T-cell (primary cell): ENCODE results near the gene PTPRM. TPM values are rescaled to one million over a fixed set of nuclear protein-coding genes. Genes with fewer than 3 reads are reported as not detected.

Experiments used
- ATAC-seq, 4 experiments: fragments of 200-7000 bp in 3 of 4; fragments of 150-1000 bp in 1 of 4; cut with Tn5 transposase; replicated peaks in 1 of 4; 1 replicate in 3 of 4; 2 replicates in 1 of 4; pipeline ENCODE4 v1.10.0; 2021; ENCODE audit warnings: moderate library complexity in 3 of 4, mild to moderate bottlenecking in 2 of 4, moderate number of reproducible peaks in 1 of 4
- CTCF ChIA-PET, 2 donors: fragments of 300-600 bp; sonication (Branson Sonifier 250); formaldehyde crosslinking; loops; one replicate each; lab custom pipeline; 2022; ENCODE audit warnings: antibody characterized with exemption in 2 of 2; lab: Charles Lee
- POLR2A ChIA-PET, 2 donors: fragments of 300-600 bp; sonication (Branson Sonifier 250); formaldehyde crosslinking; loops; one replicate each; lab custom pipeline; 2022; ENCODE audit warnings: antibody characterized with exemption in 2 of 2; lab: Charles Lee
- DNase-seq, 35 experiments: peaks; one replicate each; pipeline versions ENCODE4 v3.0.0 to v3.0.0-alpha.2; 2013 to 2023
- H3K27ac ChIP-seq: one replicate; pipeline ENCODE4 v1.5.1; 2013; ENCODE audit warnings: low read length
- H3K27me3 ChIP-seq, 2 experiments: replicated peaks in 1 of 2; 1 replicate in 1 of 2; 2 replicates in 1 of 2; pipeline versions ENCODE4 v1.6.1 to v1.7.0; 2013; ENCODE audit warnings: low read length in 1 of 2, mixed read lengths in 1 of 2; ENCODE audit not compliant: control insufficient read depth in 2 of 2, insufficient read depth in 2 of 2; ENCODE audit errors: extremely low read depth in 1 of 2
- H3K36me3 ChIP-seq, 2 donors: 1 replicate in 1 of 2; 2 replicates in 1 of 2; pipeline versions ENCODE4 v1.6.1 to v1.7.0; 2013; ENCODE audit warnings: low read length in 1 of 2; ENCODE audit not compliant: control insufficient read depth in 2 of 2, insufficient read depth in 1 of 2; ENCODE audit errors: extremely low read depth in 1 of 2
- H3K4me1 ChIP-seq, 2 experiments: 1 replicate in 1 of 2; 2 replicates in 1 of 2; pipeline versions ENCODE4 v1.6.1 to v1.7.0; 2013; ENCODE audit warnings: low read length in 2 of 2, mixed read lengths in 1 of 2; ENCODE audit not compliant: insufficient read depth in 2 of 2, control insufficient read depth in 1 of 2; ENCODE audit errors: extremely low read depth in 1 of 2
- H3K4me3 ChIP-seq, 2 donors: 1 replicate in 1 of 2; 2 replicates in 1 of 2; pipeline versions ENCODE4 v1.5.1 to v1.7.0; 2013; ENCODE audit warnings: mild to moderate bottlenecking in 2 of 2, low read length in 1 of 2, moderate library complexity in 1 of 2; ENCODE audit not compliant: control insufficient read depth in 1 of 2; ENCODE audit errors: extremely low read depth in 1 of 2
- H3K9me3 ChIP-seq: 2 replicates; pipeline ENCODE4 v1.7.0; 2013
- H3K27ac Mint-ChIP-seq, 2 donors: one replicate each; pipeline ENCODE4 v1.8.0; 2020 to 2021; ENCODE audit warnings: mild to moderate bottlenecking in 2 of 2, mixed read lengths in 2 of 2
- H3K27me3 Mint-ChIP-seq, 2 donors: one replicate each; pipeline ENCODE4 v1.8.0; 2021 to 2022; ENCODE audit warnings: mixed read lengths in 2 of 2
- H3K36me3 Mint-ChIP-seq: one replicate; pipeline ENCODE4 v1.8.0; 2021; ENCODE audit warnings: mixed read lengths
- H3K4me1 Mint-ChIP-seq, 3 donors: one replicate each; pipeline ENCODE4 v1.8.0; 2020 to 2022; ENCODE audit warnings: mixed read lengths in 3 of 3, mild to moderate bottlenecking in 1 of 3
- H3K4me3 Mint-ChIP-seq, 3 donors: one replicate each; pipeline ENCODE4 v1.8.0; 2020 to 2022; ENCODE audit warnings: mild to moderate bottlenecking in 3 of 3, mixed read lengths in 3 of 3, moderate library complexity in 3 of 3
- H3K9me3 Mint-ChIP-seq, 3 donors: one replicate each; pipeline ENCODE4 v1.8.0; 2020 to 2022; ENCODE audit warnings: mixed read lengths in 3 of 3
- WGBS: methylation state at CpG from one replicate; pipeline ENCODE4 v1.1.5; 2013; ENCODE audit warnings: missing lambda C conversion rate; ENCODE audit not compliant: insufficient coverage; 5-methylcytosine and 5-hydroxymethylcytosine counted together
- total RNA-seq, 35 experiments: library from RNA in 6 of 35; stranded (reverse) in 6 of 35; fragments of 120-200 nt in 1 of 35; gene quantifications; one replicate each; pipeline versions ENCODE4 v1.2.1 to v1.2.4 and lab custom pipeline; 2013 to 2026

PTPRM gene
- total RNA-seq, 5 donors from 2014 or later (not counting 1 experiment from before 2014, with no cell fraction given) = 4.1 to 47.4 (median 7.1) TPM

DNA sequence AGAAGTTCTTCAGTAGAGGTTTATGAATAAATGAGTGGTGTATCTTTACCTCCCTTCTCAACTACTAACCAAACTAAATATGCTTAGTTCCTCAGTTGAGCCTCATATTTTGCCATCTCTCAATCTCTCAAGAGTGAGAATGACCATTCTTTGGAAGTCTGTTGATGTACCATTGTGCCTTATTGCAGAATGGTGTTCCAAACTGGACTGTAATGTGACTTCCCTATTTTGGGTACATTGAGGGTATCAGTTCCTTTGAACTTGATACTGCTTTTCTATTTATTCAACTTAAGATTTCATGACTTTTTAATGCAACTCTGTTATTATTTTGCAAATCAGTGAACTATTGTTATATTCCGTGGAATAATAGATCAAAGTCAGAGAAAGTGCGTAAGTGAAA lies 159.4 kb downstream of the PTPRM start:
- Histone ChIP-seq H3K27me3 (no peaks in the 10 kb centered on the region), H3K27ac (no peak overlapping the region), H3K36me3 (no peaks in the 10 kb centered on the region), H3K4me3 (no peak overlapping the region), H3K9me3 (no peaks in the 10 kb centered on the region), H3K4me1 (no peaks in the 10 kb centered on the region)
- DNase-seq = no peak
- H3K36me3 Mint-ChIP-seq = no peaks in the 10 kb centered on the region
- no peaks in the 10 kb centered on the region for H3K27me3 Mint-ChIP-seq
- ChIA-PET POLR2A (no interaction called here), CTCF (no interaction called here)
- peaks cover 2 to 5% (median 3%) of the 10 kb centered on the region in 3 donors for H3K9me3 Mint-ChIP-seq
- no peaks in the 10 kb centered on the region for H3K4me1 Mint-ChIP-seq
- no peak overlapping the region for H3K27ac Mint-ChIP-seq
- no peak overlapping the region for H3K4me3 Mint-ChIP-seq
- no peak for ATAC-seq
- no CpG with 5 or more reads among the region's 2 CpGs for WGBS

DNA sequence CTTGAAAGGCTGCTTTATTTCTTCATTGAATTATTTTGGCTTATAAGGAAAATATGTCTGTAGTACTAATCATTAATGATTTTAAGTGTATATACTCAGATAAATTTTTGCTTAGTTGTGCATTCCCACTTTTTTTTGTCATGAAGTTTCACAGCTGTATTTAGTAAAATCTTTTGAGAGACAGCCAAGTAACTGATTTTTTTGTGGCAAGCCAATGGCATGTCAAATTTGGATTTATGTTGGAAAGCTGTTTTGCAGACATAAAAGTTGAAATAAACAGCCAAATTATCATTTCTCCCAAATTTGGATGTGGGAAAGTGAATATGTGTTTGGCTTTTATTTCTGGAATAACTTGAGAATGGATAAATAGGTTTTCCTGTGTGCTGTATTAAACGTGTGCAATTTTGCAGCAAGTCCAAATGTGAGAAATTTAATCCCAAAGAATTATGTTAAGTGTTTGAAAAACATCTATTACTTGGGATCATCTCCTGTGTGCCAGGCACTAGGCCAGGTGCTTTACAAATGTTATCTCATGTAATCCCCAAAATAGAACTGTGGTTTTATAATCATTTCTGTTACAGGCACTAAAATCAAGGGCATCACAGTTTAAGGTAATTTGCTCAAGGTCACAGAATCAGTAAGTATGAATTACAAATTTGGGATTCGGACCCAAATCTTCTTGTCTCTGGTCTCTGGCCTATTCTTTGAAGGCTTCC lies 160.4 kb downstream of the PTPRM start:
- H3K4me3 Mint-ChIP-seq = no peak overlapping the region
- ATAC-seq (no peak), DNase-seq (no peak)
- Histone ChIP-seq H3K36me3 (no peaks in the 10 kb centered on the region), H3K4me1 (no peaks in the 10 kb centered on the region), H3K27ac (no peak overlapping the region), H3K27me3 (no peaks in the 10 kb centered on the region), H3K9me3 (no peaks in the 10 kb centered on the region), H3K4me3 (no peak overlapping the region)
- POLR2A ChIA-PET = no interaction called here
- H3K9me3 Mint-ChIP-seq = peaks cover 2 to 5% (median 3%) of the 10 kb centered on the region in 3 donors
- CTCF ChIA-PET = no interaction called here
- 80% methylated on average over 1 of the region's 2 CpGs for WGBS
- H3K4me1 Mint-ChIP-seq = no peaks in the 10 kb centered on the region
- H3K27me3 Mint-ChIP-seq = no peaks in the 10 kb centered on the region
- H3K27ac Mint-ChIP-seq = no peak overlapping the region
- no peaks in the 10 kb centered on the region for H3K36me3 Mint-ChIP-seq

GRCh38 chr18:7728297-7728696 lies 161.2 kb downstream of the PTPRM start:
- H3K36me3 ChIP-seq = no peaks in the 10 kb centered on the region
- Mint-ChIP-seq H3K9me3 (peaks cover 2 to 5% (median 3%) of the 10 kb centered on the region in 3 donors), H3K27ac (no peak overlapping the region), H3K4me3 (no peak overlapping the region), H3K36me3 (no peaks in the 10 kb centered on the region), H3K27me3 (no peaks in the 10 kb centered on the region), H3K4me1 (no peaks in the 10 kb centered on the region)
- no peaks in the 10 kb centered on the region for H3K27me3 ChIP-seq
- ChIA-PET POLR2A (interaction anchor here in 1 of 2 donors (0.6 kb wide), 1 partner anchor 391 kb away, joined by 3 read pairs; no protein-coding TSS in a partner anchor), CTCF (no interaction called here)
- H3K9me3 ChIP-seq = no peaks in the 10 kb centered on the region
- 100% methylated on average over 1 of the region's 4 CpGs for WGBS
- no peak for DNase-seq
- no peak overlapping the region for H3K4me3 ChIP-seq
- no peak overlapping the region for H3K27ac ChIP-seq
- no peaks in the 10 kb centered on the region for H3K4me1 ChIP-seq
- no peak for ATAC-seq

GRCh38 chr18:7729868-7730267 lies 162.8 kb downstream of the PTPRM start:
- H3K4me3 Mint-ChIP-seq = no peak overlapping the region
- DNase-seq (no peak), ATAC-seq (no peak)
- H3K9me3 Mint-ChIP-seq = no peaks in the 10 kb centered on the region
- H3K36me3 Mint-ChIP-seq = no peaks in the 10 kb centered on the region
- H3K27me3 Mint-ChIP-seq = no peaks in the 10 kb centered on the region
- no CpG with 5 or more reads among the region's 3 CpGs for WGBS
- Histone ChIP-seq H3K4me3 (no peak overlapping the region), H3K4me1 (no peaks in the 10 kb centered on the region), H3K36me3 (no peaks in the 10 kb centered on the region), H3K9me3 (no peaks in the 10 kb centered on the region), H3K27me3 (no peaks in the 10 kb centered on the region), H3K27ac (no peak overlapping the region)
- H3K4me1 Mint-ChIP-seq = no peaks in the 10 kb centered on the region
- H3K27ac Mint-ChIP-seq = no peak overlapping the region
- CTCF ChIA-PET = no interaction called here
- POLR2A ChIA-PET = no interaction called here

GRCh38 chr18:7730682-7731081 lies 163.6 kb downstream of the PTPRM start:
- Histone ChIP-seq H3K36me3 (no peaks in the 10 kb centered on the region), H3K9me3 (no peaks in the 10 kb centered on the region), H3K27me3 (no peaks in the 10 kb centered on the region), H3K4me1 (no peaks in the 10 kb centered on the region), H3K27ac (no peak overlapping the region), H3K4me3 (no peak overlapping the region)
- POLR2A ChIA-PET = no interaction called here
- no peaks in the 10 kb centered on the region for H3K27me3 Mint-ChIP-seq
- no CpG with 5 or more reads among the region's 4 CpGs for WGBS
- H3K4me3 Mint-ChIP-seq = no peak overlapping the region
- ATAC-seq (no peak), DNase-seq (no peak)
- H3K4me1 Mint-ChIP-seq = no peaks in the 10 kb centered on the region
- no peaks in the 10 kb centered on the region for H3K9me3 Mint-ChIP-seq
- H3K36me3 Mint-ChIP-seq = no peaks in the 10 kb centered on the region
- CTCF ChIA-PET = no interaction called here
- H3K27ac Mint-ChIP-seq = no peak overlapping the region

DNA sequence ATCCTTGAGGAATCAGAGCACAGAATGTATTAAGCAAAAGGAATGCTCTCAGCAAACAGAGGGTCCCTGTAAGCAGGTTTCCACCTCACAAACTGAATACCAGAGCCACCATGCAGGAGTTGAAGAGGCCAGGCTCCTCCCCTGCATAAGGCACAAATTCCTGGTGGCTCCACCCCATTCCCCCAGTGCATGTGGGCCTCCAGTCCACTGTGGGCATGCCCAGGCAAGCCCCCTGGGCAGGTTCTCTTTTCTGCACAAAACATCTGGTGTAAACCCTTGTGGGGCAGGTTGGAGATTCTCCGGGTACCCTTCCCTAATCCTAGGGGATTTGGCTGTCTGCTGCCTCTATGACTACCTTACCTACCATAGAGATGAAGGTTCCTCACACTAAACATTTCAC lies 166.5 kb downstream of the PTPRM start:
- DNase-seq = no peak
- POLR2A ChIA-PET = no interaction called here
- Histone ChIP-seq H3K9me3 (no peaks in the 10 kb centered on the region), H3K4me3 (no peak overlapping the region), H3K4me1 (no peaks in the 10 kb centered on the region), H3K36me3 (no peaks in the 10 kb centered on the region), H3K27ac (no peak overlapping the region), H3K27me3 (no peaks in the 10 kb centered on the region)
- no peaks in the 10 kb centered on the region for H3K9me3 Mint-ChIP-seq
- no peaks in the 10 kb centered on the region for H3K27me3 Mint-ChIP-seq
- WGBS = no CpG with 5 or more reads among the region's 1 CpG
- no peaks in the 10 kb centered on the region for H3K4me1 Mint-ChIP-seq
- CTCF ChIA-PET = no interaction called here
- no peak overlapping the region for H3K27ac Mint-ChIP-seq
- no peaks in the 10 kb centered on the region for H3K36me3 Mint-ChIP-seq
- no peak overlapping the region for H3K4me3 Mint-ChIP-seq
- no peak for ATAC-seq
